Left lobe of liver (tissue), 2 donors: ENCODE results near the gene ZNF708. TPM values are rescaled to one million over a fixed set of nuclear protein-coding genes. Genes with fewer than 3 reads are reported as not detected.
"Not testable (repeated sequence)": the region's sequence is repeated elsewhere in the genome, so short reads cannot be mapped to it uniquely, and the experiment has no call there.

Experiments used
- ATAC-seq: fragments of 200-7000 bp; cut with Tn5 transposase; one replicate; pipeline ENCODE4 v1.9.1; 2020; ENCODE audit warnings: mild to moderate bottlenecking, moderate library complexity
- DNase-seq: peaks from one replicate; pipeline ENCODE4 v3.0.0-alpha.2; 2020; ENCODE audit warnings: low spot score
- total RNA-seq: library from RNA; stranded (reverse); gene quantifications from one replicate; pipeline ENCODE4 v1.2.1, GENCODE V29; 2021
- donor health status: DM: no; HTN: no; CAD: no; lungs with moderate emphysema.
- donor health status: DM: no; HTN: yes; CAD: no.

Gene ZNF708
- total RNA-seq, 1 donor from 2014 or later = 1.8 TPM

DNA sequence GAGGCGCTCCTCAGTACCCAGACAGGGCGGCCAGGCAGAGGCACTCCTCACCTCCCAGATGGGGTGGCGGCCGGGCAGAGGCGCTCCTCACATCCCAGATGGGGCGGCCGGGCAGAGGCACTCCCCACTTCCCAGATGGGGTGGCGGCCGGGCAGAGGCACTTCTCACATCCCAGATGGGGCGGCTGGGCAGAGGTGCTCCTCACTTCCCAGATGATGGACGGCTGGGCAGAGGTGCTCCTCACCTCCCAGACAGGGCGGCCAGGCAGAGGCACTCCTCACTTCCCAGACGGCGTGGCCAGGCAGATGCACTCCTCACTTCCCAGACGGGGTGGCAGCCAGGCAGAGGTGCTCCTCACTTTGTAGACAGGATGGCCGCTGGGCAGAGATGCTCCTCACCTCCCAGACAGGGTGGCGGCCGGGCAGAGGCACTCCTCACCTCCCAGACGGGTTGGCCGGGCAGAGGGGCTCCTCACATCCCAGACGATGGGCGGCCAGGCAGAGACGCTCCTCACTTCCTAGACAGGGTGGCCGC lies 68.3 kb downstream of the ZNF708 start:
- DNase-seq = not testable (repeated sequence)

DNA sequence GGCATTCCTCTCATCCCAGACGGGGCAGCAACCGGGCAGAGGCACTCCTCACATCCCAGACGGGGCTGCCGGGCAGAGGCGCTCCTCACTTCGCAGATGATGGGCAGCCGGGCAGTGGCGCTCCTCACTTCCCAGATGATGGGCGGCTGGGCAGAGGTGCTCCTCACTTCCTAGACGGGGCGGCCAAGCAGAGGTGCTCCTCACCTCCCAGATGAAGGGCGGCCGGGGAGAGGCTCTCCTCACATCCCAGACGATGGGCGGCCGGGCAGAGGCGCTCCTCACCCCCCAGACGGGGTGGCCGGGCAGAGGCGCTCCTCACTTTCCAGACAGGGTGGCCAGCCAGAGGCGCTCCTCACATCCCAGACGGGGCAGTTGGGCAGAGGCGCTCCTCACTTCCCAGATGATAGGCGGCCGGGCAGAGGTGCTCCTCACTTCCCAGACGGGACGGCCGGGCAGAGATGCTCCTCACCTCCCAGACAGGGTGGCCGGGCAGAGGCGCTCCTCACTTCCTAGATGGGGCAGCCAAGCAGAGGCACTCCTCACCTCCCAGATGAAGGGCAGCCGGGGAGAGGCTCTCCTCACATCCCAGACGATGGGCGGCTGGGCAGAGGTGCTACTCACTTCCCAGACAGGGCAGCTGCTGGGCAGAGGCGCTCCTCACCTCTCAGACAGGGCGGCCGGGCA lies 68.9 kb downstream of the ZNF708 start:
- no peak for DNase-seq
- no peak for ATAC-seq

More for the DNA sequence above, 68.3 kb downstream of the ZNF708 start:
- ATAC-seq = not testable (repeated sequence)

DNA sequence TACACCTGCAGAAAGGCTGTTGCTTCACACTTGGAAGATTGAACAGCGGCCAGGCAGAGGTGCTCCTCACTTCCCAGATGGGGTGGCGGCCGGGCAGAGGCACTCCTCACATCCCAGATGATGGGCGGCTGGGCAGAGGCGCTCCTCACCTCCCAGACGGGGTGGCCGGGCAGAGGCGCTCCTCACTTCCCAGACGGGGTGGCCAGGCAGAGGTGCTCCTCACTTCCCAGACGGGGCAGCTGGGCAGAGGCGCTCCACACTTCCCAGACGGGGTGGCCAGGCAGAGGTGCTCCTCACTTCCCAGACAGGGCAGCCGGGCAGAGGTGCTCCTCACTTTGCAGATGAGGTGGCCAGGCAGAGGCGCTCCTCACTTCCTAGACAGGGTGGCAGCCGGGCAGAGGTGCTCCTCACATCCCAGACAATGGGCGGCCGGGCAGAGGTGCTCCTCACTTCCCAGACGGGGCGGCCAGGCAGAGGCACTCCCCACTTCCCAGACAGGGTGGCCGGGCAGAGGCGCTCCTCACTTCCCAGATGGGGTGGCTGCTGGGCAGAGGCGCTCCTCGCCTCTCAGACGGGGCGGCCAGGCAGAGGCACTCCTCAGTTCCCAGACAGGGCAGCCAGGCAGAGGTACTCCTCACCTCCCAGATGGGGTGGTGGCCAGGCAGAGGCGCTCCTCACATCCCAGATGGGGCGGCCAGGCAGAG lies 69.6 kb downstream of the ZNF708 start:
- not testable (repeated sequence) for DNase-seq, ATAC-seq

DNA sequence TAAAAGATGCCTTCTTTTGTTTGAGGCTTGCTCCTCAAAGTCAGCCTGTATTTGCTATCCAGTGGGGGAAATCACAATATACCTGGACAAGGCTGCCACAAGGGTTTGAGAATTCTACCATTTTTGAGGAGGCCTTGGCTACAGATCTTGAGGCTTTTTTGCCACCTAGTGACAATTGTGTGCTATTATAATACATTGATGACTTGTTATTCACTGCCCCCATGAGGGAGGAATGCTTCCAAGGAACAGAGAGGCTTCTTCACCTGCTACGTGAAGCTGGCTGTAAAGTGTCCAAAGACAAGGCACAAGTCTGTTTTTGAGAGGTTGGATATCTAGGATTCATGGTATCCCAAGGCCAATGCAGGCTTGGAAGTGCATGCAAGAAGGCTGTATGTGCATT lies 72.5 kb downstream of the ZNF708 start:
- DNase-seq (no peak), ATAC-seq (no peak)

Other genes with a start within 250 kb of the ZNF708 start
- 0.58 TPM for gene ZNF714, start 247.2 kb downstream of the ZNF708 start, total RNA-seq
- gene ZNF431, start 187.4 kb downstream of the ZNF708 start, total RNA-seq = 0.70 TPM
- gene ZNF738, start 29.6 kb upstream of the ZNF708 start, total RNA-seq = 0.38 TPM
- gene ZNF493, start 67.7 kb upstream of the ZNF708 start, total RNA-seq = 5.9 TPM
- gene ZNF429, start 176.2 kb upstream of the ZNF708 start, total RNA-seq = 9.2 TPM